Sigmoid colon (tissue), 4 donors: ENCODE measurements around the gene EIPR1.

Source experiments
- EP300 ChIP-seq, 4 donors: sonication (generic); formaldehyde crosslinking; IDR thresholded peaks; one replicate each; pipeline ENCODE4 v1.6.1; 2017; ENCODE audit warnings: antibody characterized with exemption in 4 of 4
- TF ChIP-seq, protein P1 (sequence below), 4 experiments: fragments of 450-650 bp in 3 of 4; fragments of 200-600 bp in 1 of 4; IDR thresholded peaks; one replicate each; pipeline ENCODE4 v1.5.1; 2016 to 2019; ENCODE audit warnings: antibody characterized with exemption in 4 of 4, mild to moderate bottlenecking in 3 of 4, moderate library complexity in 2 of 4

- TF ChIP-seq EP300 (IDR thresholded peaks at IDR 0.05): no peak
- TF ChIP-seq, protein P1, sequence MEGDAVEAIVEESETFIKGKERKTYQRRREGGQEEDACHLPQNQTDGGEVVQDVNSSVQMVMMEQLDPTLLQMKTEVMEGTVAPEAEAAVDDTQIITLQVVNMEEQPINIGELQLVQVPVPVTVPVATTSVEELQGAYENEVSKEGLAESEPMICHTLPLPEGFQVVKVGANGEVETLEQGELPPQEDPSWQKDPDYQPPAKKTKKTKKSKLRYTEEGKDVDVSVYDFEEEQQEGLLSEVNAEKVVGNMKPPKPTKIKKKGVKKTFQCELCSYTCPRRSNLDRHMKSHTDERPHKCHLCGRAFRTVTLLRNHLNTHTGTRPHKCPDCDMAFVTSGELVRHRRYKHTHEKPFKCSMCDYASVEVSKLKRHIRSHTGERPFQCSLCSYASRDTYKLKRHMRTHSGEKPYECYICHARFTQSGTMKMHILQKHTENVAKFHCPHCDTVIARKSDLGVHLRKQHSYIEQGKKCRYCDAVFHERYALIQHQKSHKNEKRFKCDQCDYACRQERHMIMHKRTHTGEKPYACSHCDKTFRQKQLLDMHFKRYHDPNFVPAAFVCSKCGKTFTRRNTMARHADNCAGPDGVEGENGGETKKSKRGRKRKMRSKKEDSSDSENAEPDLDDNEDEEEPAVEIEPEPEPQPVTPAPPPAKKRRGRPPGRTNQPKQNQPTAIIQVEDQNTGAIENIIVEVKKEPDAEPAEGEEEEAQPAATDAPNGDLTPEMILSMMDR (IDR thresholded peaks at IDR 0.05): no peak
These were observed 88.1 kb downstream of the EIPR1 start for GRCh38 chr2:3289526-3289925.
